Prostate gland (tissue), 2 donors: ENCODE results near the gene STAMBPL1. TPM values are rescaled to one million over a fixed set of nuclear protein-coding genes. Genes with fewer than 3 reads are reported as not detected.

Experiments used
- DNase-seq: peaks from one replicate; pipeline ENCODE4 v3.0.0-alpha.2; 2019; ENCODE audit warnings: low spot score
- H3K27ac ChIP-seq, 2 donors: fragments of 200-600 bp; sonication (generic); 2 replicates each; pipeline ENCODE4 v1.5.1; 2017 to 2019
- H3K27me3 ChIP-seq: fragments of 200-600 bp; sonication (generic); replicated peaks from 2 replicates; pipeline ENCODE4 v1.5.1; 2019; ENCODE audit not compliant: insufficient read depth
- H3K36me3 ChIP-seq, 2 donors: fragments of 200-600 bp; sonication (generic); 1 replicate in 1 of 2; 2 replicates in 1 of 2; pipeline versions ENCODE4 v1.5.1 to v1.8.1; 2017 to 2019
- H3K4me1 ChIP-seq: fragments of 200-600 bp; sonication (generic); replicated peaks from 2 replicates; pipeline ENCODE4 v1.5.1; 2019
- H3K4me3 ChIP-seq, 2 donors: fragments of 200-600 bp; sonication (generic); 2 replicates each; pipeline ENCODE4 v1.5.1; 2017 to 2019
- H3K9me3 ChIP-seq: fragments of 200-600 bp; sonication (generic); 2 replicates; pipeline ENCODE4 v1.5.1; 2017
- POLR2A ChIP-seq: fragments of 450-650 bp; IDR thresholded peaks from one replicate; pipeline ENCODE4 v1.6.1; 2016; ENCODE audit warnings: antibody characterized with exemption, mild to moderate bottlenecking
- POLR2AphosphoS5 ChIP-seq: sonication (generic); formaldehyde crosslinking; IDR thresholded peaks from one replicate; pipeline ENCODE4 v1.6.1; 2017; ENCODE audit warnings: antibody characterized with exemption
- WGBS: methylation state at CpG from one replicate; pipeline ENCODE4 v1.1.5; 2018; 5-methylcytosine and 5-hydroxymethylcytosine counted together
- intact Hi-C: fragments of 100-400 bp; cut with DNase I; formaldehyde crosslinking; loops from one replicate; pipeline ENCODE4 v1.14.2; 2022
- total RNA-seq, 2 donors: library from RNA; depleted of rRNA; stranded (reverse); fragments of >200 nt; gene quantifications; one replicate each; pipeline ENCODE4 v1.1.0, GENCODE V29; 2016
- TF ChIP-seq, protein P1 (sequence below), 4 experiments: fragments of 200-600 bp in 2 of 4; fragments of 450-650 bp in 2 of 4; sonication (generic) in 2 of 4; IDR thresholded peaks; 1 replicate in 3 of 4; 2 replicates in 1 of 4; pipeline ENCODE4 v1.5.1; 2016 to 2019; ENCODE audit warnings: antibody characterized with exemption in 4 of 4, mild to moderate bottlenecking in 2 of 4, moderate library complexity in 2 of 4

STAMBPL1 gene
- total RNA-seq, 2 donors from 2014 or later: 3.6 to 5.8 TPM

DNA sequence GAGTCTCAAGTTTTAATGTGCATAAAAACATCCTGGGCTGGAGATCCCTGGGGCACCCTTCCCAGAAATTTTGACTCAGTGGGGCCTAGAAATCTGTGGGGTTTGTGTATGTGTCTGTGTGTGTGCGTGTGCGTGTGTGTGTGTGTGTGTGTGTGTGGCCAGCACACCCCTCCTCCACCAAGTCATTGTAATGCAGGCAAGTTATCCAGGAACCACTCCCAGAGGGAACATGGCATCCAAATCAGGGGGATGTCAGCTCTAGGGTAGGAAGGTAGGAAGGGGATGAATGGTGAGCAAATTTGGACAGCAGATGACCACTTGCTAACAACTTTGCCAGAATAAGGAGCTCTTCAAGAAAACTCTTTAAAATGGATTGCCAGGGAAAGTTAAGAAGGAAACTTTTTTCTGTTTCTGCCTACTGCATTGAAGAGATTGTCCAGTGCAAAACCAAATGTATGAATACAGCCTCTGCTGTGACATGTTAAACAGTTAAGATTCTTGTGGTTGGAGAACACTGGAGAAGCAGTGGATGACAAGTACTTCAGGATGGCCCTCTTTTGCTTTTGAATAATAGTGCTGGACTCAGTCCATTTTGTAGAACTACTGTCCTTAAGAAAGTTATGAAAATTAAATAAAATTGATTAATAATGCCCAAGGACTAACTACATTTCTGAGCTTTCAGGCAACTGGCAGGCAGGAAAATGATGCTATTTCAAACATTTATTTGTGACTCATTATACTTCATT lies 12.3 kb downstream of the STAMBPL1 start:
- WGBS: 95% methylated on average over 2 of the region's 2 CpGs
- H3K27ac ChIP-seq: no peak overlapping the region
- H3K9me3 ChIP-seq: no peaks in the 10 kb centered on the region
- no peaks in the 10 kb centered on the region for H3K27me3 ChIP-seq
- no peaks in the 10 kb centered on the region for H3K36me3 ChIP-seq
- no peaks in the 10 kb centered on the region for H3K4me1 ChIP-seq
- intact Hi-C loops: no loop called here
- TF ChIP-seq POLR2A: no peak
- TF ChIP-seq POLR2AphosphoS5: no peak
- TF ChIP-seq, protein P1, sequence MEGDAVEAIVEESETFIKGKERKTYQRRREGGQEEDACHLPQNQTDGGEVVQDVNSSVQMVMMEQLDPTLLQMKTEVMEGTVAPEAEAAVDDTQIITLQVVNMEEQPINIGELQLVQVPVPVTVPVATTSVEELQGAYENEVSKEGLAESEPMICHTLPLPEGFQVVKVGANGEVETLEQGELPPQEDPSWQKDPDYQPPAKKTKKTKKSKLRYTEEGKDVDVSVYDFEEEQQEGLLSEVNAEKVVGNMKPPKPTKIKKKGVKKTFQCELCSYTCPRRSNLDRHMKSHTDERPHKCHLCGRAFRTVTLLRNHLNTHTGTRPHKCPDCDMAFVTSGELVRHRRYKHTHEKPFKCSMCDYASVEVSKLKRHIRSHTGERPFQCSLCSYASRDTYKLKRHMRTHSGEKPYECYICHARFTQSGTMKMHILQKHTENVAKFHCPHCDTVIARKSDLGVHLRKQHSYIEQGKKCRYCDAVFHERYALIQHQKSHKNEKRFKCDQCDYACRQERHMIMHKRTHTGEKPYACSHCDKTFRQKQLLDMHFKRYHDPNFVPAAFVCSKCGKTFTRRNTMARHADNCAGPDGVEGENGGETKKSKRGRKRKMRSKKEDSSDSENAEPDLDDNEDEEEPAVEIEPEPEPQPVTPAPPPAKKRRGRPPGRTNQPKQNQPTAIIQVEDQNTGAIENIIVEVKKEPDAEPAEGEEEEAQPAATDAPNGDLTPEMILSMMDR (IDR thresholded peaks at IDR 0.05): no peak
- no peak for DNase-seq
- no peak overlapping the region for H3K4me3 ChIP-seq

DNA sequence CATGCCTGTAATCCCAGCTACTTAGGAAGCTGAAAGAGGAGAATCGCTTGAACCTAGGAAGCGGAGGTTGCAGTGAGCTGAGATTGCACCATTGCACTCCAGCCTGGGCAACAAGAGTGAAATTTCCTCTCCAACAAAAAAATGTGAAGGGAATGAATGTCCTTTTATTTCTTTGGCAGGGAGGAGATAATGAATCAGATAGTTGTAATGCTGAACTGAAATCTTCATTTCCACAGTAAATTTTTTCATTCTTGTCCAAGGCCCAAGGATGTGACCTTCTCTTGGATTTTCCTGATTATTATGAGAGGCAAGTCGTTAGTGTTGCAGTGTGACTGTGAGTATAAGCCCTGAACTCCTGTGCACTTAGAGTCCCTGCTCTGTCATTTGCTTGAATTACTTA lies 13.6 kb downstream of the STAMBPL1 start:
- no peak for DNase-seq
- no peaks in the 10 kb centered on the region for H3K36me3 ChIP-seq
- no peaks in the 10 kb centered on the region for H3K4me1 ChIP-seq
- no peaks in the 10 kb centered on the region for H3K27me3 ChIP-seq
- H3K4me3 ChIP-seq: no peak overlapping the region
- intact Hi-C loops: no loop called here
- H3K9me3 ChIP-seq: no peaks in the 10 kb centered on the region
- 78% methylated on average over 3 of the region's 3 CpGs for WGBS
- TF ChIP-seq POLR2AphosphoS5: no peak
- TF ChIP-seq POLR2A: no peak
- TF ChIP-seq, protein P1 (IDR thresholded peaks at IDR 0.05): no peak
- no peak overlapping the region for H3K27ac ChIP-seq

DNA sequence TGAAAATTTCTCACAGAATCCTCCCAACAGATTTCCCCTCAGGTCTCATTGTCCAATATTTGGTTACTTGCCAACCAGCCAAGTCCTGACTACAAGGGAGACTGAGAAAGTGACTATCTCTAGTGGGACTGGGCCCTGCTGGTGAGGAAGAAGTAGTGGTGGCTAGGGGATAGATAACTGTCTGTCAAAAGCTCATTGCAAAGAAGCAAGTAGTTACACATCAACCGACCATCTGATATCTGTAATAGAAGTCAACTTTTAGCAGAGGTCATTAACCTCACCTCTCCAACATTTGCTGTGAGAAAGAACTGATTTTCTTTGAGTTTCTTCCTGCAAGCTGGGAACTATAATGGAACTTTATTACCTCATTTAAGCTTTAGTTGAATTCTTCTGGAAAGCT lies 15.2 kb downstream of the STAMBPL1 start:
- no peaks in the 10 kb centered on the region for H3K4me1 ChIP-seq
- 74% methylated on average over 1 of the region's 1 CpG for WGBS
- no peaks in the 10 kb centered on the region for H3K9me3 ChIP-seq
- TF ChIP-seq, protein P1 (IDR thresholded peaks at IDR 0.05): no peak
- no peak for TF ChIP-seq POLR2A
- TF ChIP-seq POLR2AphosphoS5: no peak
- no peaks in the 10 kb centered on the region for H3K36me3 ChIP-seq
- no peak overlapping the region for H3K27ac ChIP-seq
- DNase-seq: no peak
- intact Hi-C loops: no loop called here
- no peaks in the 10 kb centered on the region for H3K27me3 ChIP-seq
- no peak overlapping the region for H3K4me3 ChIP-seq

DNA sequence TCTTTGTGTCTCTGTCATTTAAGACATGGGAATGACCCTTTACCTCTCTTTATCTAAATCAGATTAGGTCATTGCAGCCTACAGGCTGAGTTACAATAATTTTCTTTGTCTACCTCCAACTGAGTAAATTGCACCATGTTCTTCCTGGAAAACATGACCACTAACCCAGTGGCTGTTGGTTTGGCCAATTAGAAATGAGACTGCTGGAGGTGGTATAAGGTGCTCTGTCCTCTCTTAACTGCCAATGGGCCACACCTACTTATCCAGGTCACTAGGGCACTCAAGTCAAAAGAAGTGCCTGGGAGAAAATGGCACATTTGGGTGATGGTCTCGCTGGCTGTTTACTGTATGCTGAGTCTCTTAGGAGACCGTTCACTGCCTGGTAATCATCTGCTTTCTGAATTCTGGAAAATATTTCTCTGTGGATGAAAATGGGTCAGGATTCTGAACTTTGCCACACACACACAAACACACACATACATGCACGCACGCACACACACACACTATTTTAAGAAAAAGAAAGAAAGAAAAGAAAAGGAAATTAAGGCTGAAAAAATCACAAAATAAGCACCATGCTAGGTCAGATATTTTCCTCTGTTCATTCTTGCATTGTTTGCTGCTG lies 16.4 kb downstream of the STAMBPL1 start:
- WGBS: 95% methylated on average over 4 of the region's 4 CpGs
- no peak for TF ChIP-seq POLR2AphosphoS5
- TF ChIP-seq POLR2A: no peak
- TF ChIP-seq, protein P1 (IDR thresholded peaks at IDR 0.05): no peak
- DNase-seq: no peak
- Histone ChIP-seq H3K27me3 (no peaks in the 10 kb centered on the region), H3K9me3 (no peaks in the 10 kb centered on the region), H3K4me3 (no peak overlapping the region), H3K27ac (no peak overlapping the region), H3K36me3 (no peaks in the 10 kb centered on the region), H3K4me1 (no peaks in the 10 kb centered on the region)
- intact Hi-C loops: no loop called here
